Naive thymus-derived CD8-positive, alpha-beta T cell (primary cell): Measurements from ENCODE around the gene SMPD3. TPM values are rescaled to one million over a fixed set of nuclear protein-coding genes. Genes with fewer than 3 reads are reported as not detected.

ENCODE experiments used
- ATAC-seq, 2 donors: fragments of 150-1000 bp; cut with Tn5 transposase in 1 of 2; sonication (Bioruptor Pico), chemical (Tn5 transposase) in 1 of 2; 1 replicate in 1 of 2; 2 replicates in 1 of 2; pipeline ENCODE4 v1.10.0; 2021; ENCODE audit warnings: mild to moderate bottlenecking in 2 of 2, moderate library complexity in 2 of 2
- POLR2A ChIA-PET: fragments of 350-600 bp; sonication (Branson Sonifier 250); formaldehyde crosslinking; loops from one replicate; lab custom pipeline; 2021; ENCODE audit warnings: antibody characterized with exemption; lab: Charles Lee
- DNase-seq, 10 donors: peaks; one replicate each; pipeline versions ENCODE4 v3.0.0 to v3.0.0-alpha.2; 2020 to 2022
- H3K27ac Mint-ChIP-seq, 10 donors: one replicate each; pipeline ENCODE4 v1.8.0; 2020 to 2022; ENCODE audit warnings: mild to moderate bottlenecking in 10 of 10, mixed read lengths in 10 of 10, moderate library complexity in 4 of 10, inconsistent platforms in 1 of 10
- H3K27me3 Mint-ChIP-seq, 5 donors: one replicate each; pipeline ENCODE4 v1.8.0; 2021 to 2022; ENCODE audit warnings: mixed read lengths in 5 of 5
- H3K36me3 Mint-ChIP-seq, 3 donors: one replicate each; pipeline ENCODE4 v1.8.0; 2020 to 2022; ENCODE audit warnings: mixed read lengths in 3 of 3, mild to moderate bottlenecking in 2 of 3, inconsistent platforms in 1 of 3
- H3K4me1 Mint-ChIP-seq, 4 donors: one replicate each; pipeline ENCODE4 v1.8.0; 2021 to 2022; ENCODE audit warnings: mixed read lengths in 4 of 4
- H3K4me3 Mint-ChIP-seq, 10 donors: one replicate each; pipeline ENCODE4 v1.8.0; 2020 to 2022; ENCODE audit warnings: mild to moderate bottlenecking in 10 of 10, mixed read lengths in 10 of 10, moderate library complexity in 6 of 10, inconsistent platforms in 1 of 10
- H3K9me3 Mint-ChIP-seq, 9 donors: one replicate each; pipeline ENCODE4 v1.8.0; 2020 to 2022; ENCODE audit warnings: mixed read lengths in 9 of 9, mild to moderate bottlenecking in 3 of 9, inconsistent platforms in 1 of 9, moderate library complexity in 1 of 9
- polyA plus RNA-seq, 3 donors: library from polyadenylated mRNA; unstranded; fragments of 300-500 nt; fragmentation: Illumina TruSeq; gene quantifications; one replicate each; pipeline ENCODE4 v1.2.3, GENCODE V29; 2021
- total RNA-seq, 8 experiments: library from RNA in 2 of 8; stranded (reverse) in 2 of 8; gene quantifications; one replicate each; pipeline ENCODE4 v1.2.3 and lab custom pipeline; 2021 to 2026

SMPD3 gene
- total and polyA plus RNA-seq, 5 experiments from 2014 or later = 0.27 to 3.5 (median 0.88) TPM

DNA sequence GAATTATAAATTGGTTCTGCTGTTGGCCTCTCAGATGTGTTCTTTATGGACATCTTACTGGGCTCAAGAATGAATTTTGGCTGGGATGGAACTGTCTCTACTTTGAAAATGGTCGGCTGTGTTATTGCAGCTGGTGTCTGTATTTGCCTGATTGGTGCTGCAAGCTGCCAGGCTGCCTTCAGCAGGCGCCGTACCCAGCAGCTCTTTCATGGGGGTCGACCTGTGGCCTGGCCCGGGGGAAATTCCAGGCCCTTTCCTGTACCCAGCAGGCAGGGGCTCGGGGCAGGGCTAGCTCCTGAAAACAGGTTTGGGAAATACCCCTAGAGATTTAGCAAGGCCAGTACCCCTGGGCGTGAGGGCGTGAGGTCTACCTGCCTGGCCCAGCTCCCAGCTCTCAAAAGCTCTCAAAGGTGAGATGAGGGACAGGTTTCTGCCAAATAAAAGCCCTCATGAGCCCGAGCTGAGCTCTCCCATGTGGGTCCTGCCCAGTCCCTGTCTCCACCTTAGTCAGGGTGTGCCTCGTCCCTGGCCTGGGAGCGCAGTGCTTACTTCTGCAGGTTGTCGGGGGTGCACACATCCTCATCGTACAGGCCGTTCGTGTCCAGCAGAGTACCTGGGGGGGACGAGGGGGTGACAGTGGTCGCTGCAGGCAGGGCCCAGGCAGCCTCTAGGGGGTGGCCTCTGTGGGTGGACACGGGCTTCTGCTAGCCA lies 85.2 kb downstream of the SMPD3 start:
- H3K4me1 Mint-ChIP-seq = peaks cover 14 to 36% (median 21%) of the 10 kb centered on the region in 4 donors
- H3K4me3 Mint-ChIP-seq = no peak overlapping the region
- H3K27me3 Mint-ChIP-seq = peaks cover 0 to 21% (median 3%) of the 10 kb centered on the region in 5 donors
- POLR2A ChIA-PET = interaction anchor here (1.2 kb wide), 1 partner anchor 54 kb away, joined by 3 read pairs; no protein-coding TSS in a partner anchor
- no peak for DNase-seq
- peaks cover 0 to 11% (median 4%) of the 10 kb centered on the region in 3 donors for H3K36me3 Mint-ChIP-seq
- no peak for ATAC-seq
- H3K9me3 Mint-ChIP-seq = no peaks in the 10 kb centered on the region
- H3K27ac Mint-ChIP-seq = no peak overlapping the region

DNA sequence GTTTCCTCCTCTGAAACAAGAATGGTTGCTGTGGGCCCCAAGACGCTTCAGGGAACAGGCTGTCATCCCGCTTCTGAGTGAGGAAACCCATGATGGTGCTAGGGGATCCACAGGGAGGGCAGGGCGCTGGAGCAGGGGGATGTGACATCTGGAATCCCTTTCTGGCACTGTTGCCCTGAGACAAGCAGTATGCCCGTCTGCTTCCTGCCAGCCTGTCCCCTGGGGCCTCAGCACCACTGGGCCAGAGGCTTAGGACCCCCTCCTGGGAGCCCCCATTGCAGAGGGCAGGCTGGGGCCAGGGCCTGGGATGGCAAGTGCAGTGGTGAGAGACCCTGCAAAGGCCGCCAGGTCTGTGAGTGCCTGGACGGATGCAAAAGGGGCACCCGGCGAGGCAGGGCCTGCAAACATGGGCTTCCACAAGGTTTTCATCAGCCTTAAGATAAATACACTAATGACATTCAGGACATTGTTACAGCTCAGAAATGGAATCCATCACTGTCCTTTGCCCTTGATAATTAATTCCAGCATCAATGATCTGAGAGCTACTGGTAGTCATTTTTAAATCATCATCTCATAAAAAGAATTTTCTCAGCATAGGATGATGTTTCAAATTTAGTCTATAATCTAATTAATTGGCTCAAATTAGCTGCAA lies 85.9 kb downstream of the SMPD3 start:
- Mint-ChIP-seq H3K4me1 (peaks cover 10 to 35% (median 20%) of the 10 kb centered on the region in 4 donors), H3K27ac (peak overlapping the region in 1 of 10 donors; percentile 34), H3K36me3 (peaks cover 0 to 18% (median 11%) of the 10 kb centered on the region in 3 donors), H3K9me3 (no peaks in the 10 kb centered on the region), H3K27me3 (peaks cover 0 to 14% (median under 1%) of the 10 kb centered on the region in 5 donors), H3K4me3 (no peak overlapping the region)
- POLR2A ChIA-PET = interaction anchor here (1.2 kb wide), 1 partner anchor 55 kb away, joined by 3 read pairs; no protein-coding TSS in a partner anchor
- ATAC-seq = no peak
- DNase-seq = no peak

DNA sequence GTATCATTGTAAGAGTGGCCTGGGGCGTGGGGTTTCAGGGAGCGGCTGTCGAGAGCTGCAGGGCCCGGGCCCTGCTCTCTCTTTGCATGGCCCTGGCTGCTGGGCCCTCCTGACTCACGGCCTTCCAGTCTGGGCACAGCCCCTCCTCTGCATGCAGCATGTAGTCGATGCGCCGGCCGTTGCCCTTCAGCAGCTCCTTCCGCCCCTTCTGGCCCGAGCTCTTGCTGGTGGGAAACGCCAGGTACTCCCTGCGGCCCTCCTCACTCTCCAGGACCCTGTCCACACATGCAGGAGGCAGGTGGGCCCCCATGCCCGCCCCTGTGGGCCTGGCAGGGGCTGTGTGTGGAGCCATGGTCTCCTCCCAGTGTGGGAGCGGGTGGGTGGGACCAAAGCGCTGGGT lies 86.8 kb downstream of the SMPD3 start:
- Mint-ChIP-seq H3K4me1 (peaks cover 13 to 37% (median 25%) of the 10 kb centered on the region in 4 donors), H3K4me3 (no peak overlapping the region), H3K27me3 (peaks cover 0 to 8% (median 0%) of the 10 kb centered on the region in 5 donors), H3K9me3 (no peaks in the 10 kb centered on the region), H3K36me3 (peaks cover 0 to 24% (median 11%) of the 10 kb centered on the region in 3 donors), H3K27ac (no peak overlapping the region)
- POLR2A ChIA-PET = interaction anchor here (1.2 kb wide), 1 partner anchor 56 kb away, joined by 3 read pairs; no protein-coding TSS in a partner anchor
- ATAC-seq (no peak), DNase-seq (no peak)

DNA sequence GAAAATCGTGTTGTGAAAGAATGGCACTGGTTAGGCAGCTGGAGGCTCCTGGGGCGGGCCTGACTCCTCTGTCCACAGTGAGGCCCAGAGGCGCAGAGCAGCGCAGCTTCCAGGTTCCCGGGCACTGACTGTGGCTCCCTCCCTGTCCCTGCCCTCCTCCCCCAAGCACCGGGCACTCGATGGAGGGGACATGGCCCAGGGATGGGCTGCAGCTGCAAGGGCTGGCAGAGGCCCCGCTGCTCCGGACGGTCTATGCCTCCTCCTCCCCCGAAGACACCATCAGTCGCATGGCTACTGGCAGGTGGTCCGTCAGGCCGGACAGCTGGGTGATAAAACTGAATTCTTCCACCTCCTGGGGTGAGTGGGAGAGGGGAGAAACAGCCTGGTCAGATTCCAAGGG lies 87.4 kb downstream of the SMPD3 start:
- no peak overlapping the region for H3K27ac Mint-ChIP-seq
- POLR2A ChIA-PET = no interaction called here
- DNase-seq (no peak), ATAC-seq (no peak)
- peaks cover 0 to 2% (median 0%) of the 10 kb centered on the region in 5 donors for H3K27me3 Mint-ChIP-seq
- H3K4me1 Mint-ChIP-seq = peaks cover 14 to 37% (median 28%) of the 10 kb centered on the region in 4 donors
- peaks cover 0 to 27% (median 11%) of the 10 kb centered on the region in 3 donors for H3K36me3 Mint-ChIP-seq
- no peaks in the 10 kb centered on the region for H3K9me3 Mint-ChIP-seq
- no peak overlapping the region for H3K4me3 Mint-ChIP-seq

DNA sequence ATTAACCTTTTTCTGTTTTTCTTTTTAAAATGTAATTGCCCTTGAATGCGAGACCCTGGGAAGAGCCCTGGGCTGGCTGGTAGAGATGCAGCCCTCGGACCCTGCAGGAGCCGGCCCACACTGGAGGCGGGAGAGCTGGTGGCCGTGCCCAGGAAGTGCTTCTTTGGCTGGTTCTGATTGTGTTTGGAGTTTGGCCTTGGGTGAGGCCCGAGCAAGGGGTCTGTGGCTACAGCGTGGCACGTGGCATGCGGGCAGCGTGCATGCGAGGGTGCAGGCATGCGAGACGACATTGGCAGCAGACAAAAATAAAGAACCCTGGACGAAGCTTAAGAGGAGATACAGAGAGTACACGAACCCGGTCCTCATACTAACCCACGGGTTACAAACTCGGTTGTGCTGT lies 87.8 kb downstream of the SMPD3 start:
- Mint-ChIP-seq H3K9me3 (no peaks in the 10 kb centered on the region), H3K4me1 (peaks cover 12 to 37% (median 31%) of the 10 kb centered on the region in 4 donors), H3K27me3 (no peaks in the 10 kb centered on the region), H3K36me3 (peaks cover 0 to 28% (median 11%) of the 10 kb centered on the region in 3 donors), H3K4me3 (no peak overlapping the region), H3K27ac (peak overlapping the region in 1 of 10 donors; percentile 75)
- POLR2A ChIA-PET = interaction anchor here (0.8 to 1.1 kb wide), 2 partner anchors 8 to 116 kb away, joined by 3 read pairs; partner anchors contain the start of gene PLA2G15
- DNase-seq = no peak
- ATAC-seq = no peak

DNA sequence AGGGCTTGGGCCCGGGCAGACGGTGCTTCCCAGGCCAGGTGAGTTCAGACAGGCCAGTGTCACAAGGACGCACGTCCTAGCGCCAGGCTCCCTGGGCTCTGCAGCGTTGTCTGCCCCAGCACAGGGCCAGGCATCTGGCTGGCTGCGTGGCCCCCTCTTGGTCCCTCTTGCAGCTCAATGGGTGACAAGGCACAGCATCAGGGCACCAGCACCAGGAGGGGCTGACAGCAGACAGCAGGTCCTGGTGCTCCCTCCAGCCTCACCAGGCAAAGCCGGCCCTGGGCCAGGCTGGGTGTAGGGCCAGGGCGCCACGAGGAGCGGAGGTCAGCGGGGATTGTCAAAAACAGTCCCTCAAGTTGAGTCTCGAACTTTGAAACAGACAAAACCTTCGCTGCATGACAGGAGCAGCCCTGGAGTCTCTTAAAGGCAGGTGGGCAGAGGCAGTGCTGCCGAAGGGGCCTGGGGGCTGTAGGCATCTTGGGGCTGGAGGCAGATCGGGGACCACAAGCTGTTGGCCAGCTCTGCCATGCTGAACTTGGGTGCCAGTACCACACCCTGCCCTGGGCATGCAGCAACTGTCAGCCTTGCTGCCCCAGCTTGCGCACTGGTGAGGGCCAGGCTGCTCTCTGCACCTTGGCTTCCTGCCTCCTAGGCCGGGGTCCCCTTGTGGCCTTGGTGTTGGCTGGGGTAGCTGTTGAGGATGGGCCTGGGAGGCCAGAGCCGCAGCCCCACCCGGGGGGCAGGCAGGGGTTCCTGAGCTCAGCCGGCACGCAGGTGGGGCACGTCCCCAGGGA lies 88.7 kb downstream of the SMPD3 start:
- Mint-ChIP-seq H3K36me3 (peaks cover 0 to 36% (median 13%) of the 10 kb centered on the region in 3 donors), H3K4me1 (peaks cover 16 to 44% (median 39%) of the 10 kb centered on the region in 4 donors), H3K27me3 (no peaks in the 10 kb centered on the region), H3K27ac (no peak overlapping the region), H3K4me3 (no peak overlapping the region), H3K9me3 (no peaks in the 10 kb centered on the region)
- no peak for DNase-seq
- POLR2A ChIA-PET = interaction anchor here (0.8 to 1.1 kb wide), 3 partner anchors 9 to 115 kb away, joined by 3 to 4 read pairs (median 3); partner anchors contain the start of gene PLA2G15
- no peak for ATAC-seq

DNA sequence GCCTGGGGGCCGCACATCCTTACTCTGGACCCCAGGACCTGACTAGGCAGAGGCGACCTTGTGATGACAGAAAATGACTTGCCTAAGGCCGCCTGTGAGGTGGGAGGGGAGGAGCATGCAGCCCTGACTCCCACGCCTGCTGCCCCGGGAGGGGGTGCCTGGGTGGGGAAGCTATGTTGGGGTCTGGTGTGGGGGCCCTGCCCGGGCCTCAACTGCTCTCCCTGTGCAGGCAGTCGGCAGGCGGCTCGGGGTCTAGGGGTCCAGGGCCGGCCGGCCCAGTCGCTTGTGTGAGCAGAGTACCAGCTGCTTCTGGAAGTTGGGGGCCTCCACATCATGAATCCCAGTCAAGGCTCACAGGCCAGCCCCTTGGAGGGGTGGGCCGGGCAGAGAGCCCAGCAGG lies 89.4 kb downstream of the SMPD3 start:
- DNase-seq (no peak), ATAC-seq (no peak)
- POLR2A ChIA-PET = interaction anchor here (1.0 kb wide), 1 partner anchor 11 kb away, joined by 4 read pairs; no protein-coding TSS in a partner anchor
- Mint-ChIP-seq H3K4me3 (no peak overlapping the region), H3K27me3 (no peaks in the 10 kb centered on the region), H3K9me3 (no peaks in the 10 kb centered on the region), H3K27ac (no peak overlapping the region), H3K4me1 (peaks cover 19 to 47% (median 39%) of the 10 kb centered on the region in 4 donors), H3K36me3 (peaks cover 0 to 40% (median 15%) of the 10 kb centered on the region in 3 donors)

DNA sequence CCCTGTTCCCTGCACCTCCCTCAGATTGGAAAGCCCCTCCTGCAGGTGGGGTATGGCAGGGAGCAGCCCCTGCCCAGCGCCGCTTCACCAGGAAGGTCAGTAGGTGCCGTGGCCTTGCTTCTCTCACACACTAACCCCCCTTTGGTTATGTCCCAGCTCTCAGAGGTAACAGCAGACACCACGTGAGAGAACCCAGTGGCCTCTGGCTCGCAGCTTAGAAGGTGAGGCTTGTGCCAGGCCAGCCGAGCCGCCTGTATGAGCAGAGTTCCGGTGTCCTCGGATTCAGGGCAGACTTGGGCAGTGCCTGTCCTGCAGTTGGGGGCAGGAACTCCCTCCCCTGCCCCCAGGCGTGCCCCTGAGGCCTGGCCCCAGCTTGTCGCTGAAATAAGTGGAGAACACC lies 90.4 kb downstream of the SMPD3 start:
- peaks cover 19 to 47% (median 39%) of the 10 kb centered on the region in 4 donors for H3K4me1 Mint-ChIP-seq
- H3K9me3 Mint-ChIP-seq = no peaks in the 10 kb centered on the region
- POLR2A ChIA-PET = interaction anchor here (0.6 to 1.4 kb wide), 3 partner anchors 11 to 775 kb away, joined by 3 to 5 read pairs (median 3); no protein-coding TSS in a partner anchor
- H3K27me3 Mint-ChIP-seq = no peaks in the 10 kb centered on the region
- ATAC-seq (no peak), DNase-seq (no peak)
- H3K27ac Mint-ChIP-seq = no peak overlapping the region
- H3K4me3 Mint-ChIP-seq = peak overlapping the region in 2 of 10 donors; percentile 44 to 80
- peaks cover 0 to 50% (median 15%) of the 10 kb centered on the region in 3 donors for H3K36me3 Mint-ChIP-seq

DNA sequence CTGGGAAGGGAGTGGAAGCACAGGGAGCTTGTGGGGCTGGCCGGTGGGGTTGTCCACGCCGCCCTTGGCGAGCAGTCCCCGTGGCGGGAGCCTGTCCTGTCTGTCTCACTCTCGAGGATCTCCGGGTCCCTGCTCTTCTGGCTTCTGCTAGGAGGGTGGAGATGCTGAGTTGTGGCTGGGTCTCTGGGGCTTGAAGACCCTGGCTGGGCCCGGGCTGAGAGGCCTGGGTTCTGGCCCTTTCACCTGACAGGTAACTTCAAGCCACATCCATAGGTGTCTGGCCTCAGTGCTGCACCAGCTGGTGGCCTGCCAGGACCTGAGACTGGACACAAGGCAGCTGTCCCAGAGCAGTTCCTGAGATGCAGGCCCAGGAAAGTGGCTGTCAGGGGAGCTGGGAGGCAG lies 90.8 kb downstream of the SMPD3 start:
- DNase-seq = no peak
- POLR2A ChIA-PET = interaction anchor here (0.6 to 1.7 kb wide), 4 partner anchors 11 to 775 kb away, joined by 3 to 5 read pairs (median 3); no protein-coding TSS in a partner anchor
- no peaks in the 10 kb centered on the region for H3K27me3 Mint-ChIP-seq
- peaks cover 19 to 47% (median 39%) of the 10 kb centered on the region in 4 donors for H3K4me1 Mint-ChIP-seq
- peaks cover 0 to 54% (median 15%) of the 10 kb centered on the region in 3 donors for H3K36me3 Mint-ChIP-seq
- no peaks in the 10 kb centered on the region for H3K9me3 Mint-ChIP-seq
- no peak overlapping the region for H3K27ac Mint-ChIP-seq
- ATAC-seq = no peak
- H3K4me3 Mint-ChIP-seq = peak overlapping the region in 4 of 10 donors; percentile 22 to 80 (median 44)

DNA sequence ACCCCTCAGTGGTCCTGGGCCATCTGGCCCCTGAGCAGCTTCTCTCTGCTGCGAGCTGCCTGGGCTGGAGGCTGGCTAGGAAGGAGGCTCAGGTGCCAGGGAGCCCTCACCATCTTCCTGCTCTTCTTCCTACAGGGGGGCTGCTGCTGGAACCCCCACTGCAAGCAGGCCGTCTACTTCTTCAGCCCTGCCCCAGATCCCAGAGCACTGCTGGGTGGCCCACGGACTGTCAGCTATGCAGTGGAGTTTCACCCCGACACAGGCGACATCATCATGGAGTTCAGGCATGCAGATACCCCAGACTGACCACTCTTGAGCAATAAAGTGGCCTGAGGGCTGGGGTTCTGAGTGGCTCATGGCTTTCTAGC lies 91.4 kb downstream of the SMPD3 start:
- H3K27ac Mint-ChIP-seq = peak overlapping the region in 3 of 10 donors; percentile 18 to 66 (median 62)
- H3K36me3 Mint-ChIP-seq = peaks cover 0 to 60% (median 15%) of the 10 kb centered on the region in 3 donors
- peak overlapping the region in 9 of 10 donors; percentile 63 to 89 (median 80) for H3K4me3 Mint-ChIP-seq

DNA sequence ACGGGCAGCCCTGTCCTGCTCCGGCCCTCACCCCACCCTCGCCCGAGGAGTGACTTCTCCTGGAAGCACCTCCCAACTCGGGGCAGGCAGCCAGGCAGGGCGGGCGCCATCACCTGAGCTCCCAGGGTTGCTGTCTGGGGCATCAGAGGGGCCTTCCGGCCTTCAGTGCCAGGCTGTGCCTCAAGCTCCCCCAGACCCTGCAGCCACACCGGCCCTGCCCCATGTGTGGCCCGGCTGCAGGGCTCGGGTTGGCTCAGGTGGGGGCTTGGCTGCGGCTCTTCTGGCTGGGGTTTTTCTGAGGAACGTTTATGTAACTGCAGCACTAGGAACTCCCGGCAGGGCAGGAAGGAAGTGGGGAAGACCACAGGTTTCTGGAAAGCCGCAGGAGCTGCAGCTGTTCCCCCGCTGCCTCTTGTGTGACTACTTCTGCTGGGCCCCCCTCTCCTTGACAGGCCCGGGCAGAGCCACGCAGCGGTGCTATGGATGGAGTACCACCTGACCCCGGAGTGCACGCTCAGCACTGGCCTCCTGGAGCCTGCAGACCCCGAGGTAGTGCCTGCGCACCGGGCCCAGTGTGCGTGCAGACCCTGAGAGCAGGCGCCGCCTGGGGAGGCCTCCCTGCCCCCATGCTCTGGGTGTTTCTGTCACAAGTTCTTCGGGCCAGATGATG lies 91.9 kb downstream of the SMPD3 start:
- Mint-ChIP-seq H3K36me3 (peaks cover 0 to 63% (median 15%) of the 10 kb centered on the region in 3 donors), H3K4me3 (peak overlapping the region; percentile 63 to 89 (median 79)), H3K27ac (peak overlapping the region in 7 of 10 donors; percentile 3 to 89 (median 60)), H3K9me3 (no peaks in the 10 kb centered on the region), H3K27me3 (no peaks in the 10 kb centered on the region), H3K4me1 (peaks cover 19 to 47% (median 39%) of the 10 kb centered on the region in 4 donors)
- peak; percentile 42 to 84 (median 71) for DNase-seq
- POLR2A ChIA-PET = interaction anchor here (0.6 to 1.7 kb wide), 7 partner anchors 12 to 213 kb away, joined by 3 to 5 read pairs (median 3); partner anchors contain the start of genes PRMT7, SLC7A6 and SLC7A6OS
- peak; percentile 89 to 90 for ATAC-seq

More for the DNA sequence above, 91.4 kb downstream of the SMPD3 start:
- POLR2A ChIA-PET = interaction anchor here (0.6 to 1.7 kb wide), 5 partner anchors 12 to 133 kb away, joined by 3 to 5 read pairs (median 3); partner anchors contain the start of gene SLC7A6
- ATAC-seq = peak in 1 of 2 donors; percentile 1
- H3K9me3 Mint-ChIP-seq = no peaks in the 10 kb centered on the region
- DNase-seq = no peak
- H3K4me1 Mint-ChIP-seq = peaks cover 19 to 47% (median 39%) of the 10 kb centered on the region in 4 donors
- no peaks in the 10 kb centered on the region for H3K27me3 Mint-ChIP-seq
